Left ventricle myocardium inferior (tissue), 1 donor: ENCODE measurements around the gene EXOG. TPM values are rescaled to one million over a fixed set of nuclear protein-coding genes. Genes with fewer than 3 reads are reported as not detected.

ENCODE experiments used
- DNase-seq: peaks from one replicate; pipeline ENCODE4 v3.0.0-alpha.2; 2020
- H3K27ac ChIP-seq: fragments of 200-600 bp; replicated peaks from 2 replicates; pipeline ENCODE4 v1.8.0; 2021
- H3K27me3 ChIP-seq: fragments of 200-600 bp; 2 replicates; pipeline ENCODE4 v1.8.0; 2021; ENCODE audit warnings: low read depth
- H3K36me3 ChIP-seq: fragments of 200-600 bp; 2 replicates; pipeline ENCODE4 v1.8.0; 2021
- H3K4me1 ChIP-seq: fragments of 200-600 bp; 2 replicates; pipeline ENCODE4 v1.8.0; 2021
- H3K4me3 ChIP-seq: fragments of 200-600 bp; 2 replicates; pipeline ENCODE4 v1.8.0; 2021; ENCODE audit warnings: mild to moderate bottlenecking, moderate library complexity
- H3K9me3 ChIP-seq: fragments of 200-600 bp; replicated peaks from 2 replicates; pipeline ENCODE4 v1.8.0; 2021
- intact Hi-C: fragments of 100-400 bp; cut with micrococcal nuclease; formaldehyde crosslinking; loops from one replicate; pipeline ENCODE4 v1.11.0; 2022
- total RNA-seq: library from RNA; stranded (reverse); fragmentation: NEBNext Ultra II Directional; extraction: Animal tissue kit (Norgen Biotek cat#: 25700); gene quantifications from one replicate; pipeline ENCODE4 v1.2.1, GENCODE V29; 2021
- TF ChIP-seq, protein P1 (sequence below): fragments of 200-600 bp; IDR thresholded peaks from 2 replicates; pipeline ENCODE4 v1.8.0; 2021; ENCODE audit warnings: antibody characterized with exemption, mild to moderate bottlenecking, borderline replicate concordance
- donor health status: DM: no; HTN: yes; CAD: no; lungs with severe emphysema.

EXOG gene
- total RNA-seq, 1 donor from 2014 or later, result 27.9 TPM

DNA sequence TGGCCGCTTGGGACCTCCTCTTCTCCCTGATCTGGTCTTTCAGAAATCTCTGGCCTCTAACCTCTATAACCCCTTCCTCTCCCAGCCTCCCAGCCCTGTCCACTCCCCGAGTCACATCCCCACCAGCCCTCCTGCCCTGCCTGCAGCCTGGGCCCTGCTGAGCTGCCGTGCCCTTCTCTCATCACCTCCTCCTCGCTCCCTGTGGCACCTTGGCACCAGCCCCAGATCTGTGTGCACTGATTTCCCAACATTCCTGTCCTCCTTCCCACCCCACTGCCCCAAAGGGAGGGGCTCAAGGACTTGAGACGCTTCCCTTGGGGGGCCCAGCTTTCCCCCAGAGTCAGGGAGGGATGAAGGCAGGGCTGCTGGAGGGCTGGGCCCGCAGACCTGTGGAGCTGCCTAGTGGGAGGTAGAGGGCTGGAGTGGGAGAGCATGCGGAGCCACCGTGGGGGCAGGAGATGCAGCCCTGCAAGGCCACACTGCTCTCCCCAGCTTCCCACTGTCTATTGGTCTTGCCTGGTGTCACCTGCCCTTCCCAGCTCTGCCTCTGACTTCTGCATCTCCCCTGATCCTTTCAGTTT lies 42.7 kb downstream of the EXOG start:
- peak; percentile 54 for DNase-seq
- H3K36me3 ChIP-seq, result peaks cover 13% of the 10 kb centered on the region
- peak overlapping the region; percentile 10 for H3K4me3 ChIP-seq
- peak overlapping the region; percentile 90 for H3K27ac ChIP-seq
- no peaks in the 10 kb centered on the region for H3K27me3 ChIP-seq
- TF ChIP-seq, protein P1, sequence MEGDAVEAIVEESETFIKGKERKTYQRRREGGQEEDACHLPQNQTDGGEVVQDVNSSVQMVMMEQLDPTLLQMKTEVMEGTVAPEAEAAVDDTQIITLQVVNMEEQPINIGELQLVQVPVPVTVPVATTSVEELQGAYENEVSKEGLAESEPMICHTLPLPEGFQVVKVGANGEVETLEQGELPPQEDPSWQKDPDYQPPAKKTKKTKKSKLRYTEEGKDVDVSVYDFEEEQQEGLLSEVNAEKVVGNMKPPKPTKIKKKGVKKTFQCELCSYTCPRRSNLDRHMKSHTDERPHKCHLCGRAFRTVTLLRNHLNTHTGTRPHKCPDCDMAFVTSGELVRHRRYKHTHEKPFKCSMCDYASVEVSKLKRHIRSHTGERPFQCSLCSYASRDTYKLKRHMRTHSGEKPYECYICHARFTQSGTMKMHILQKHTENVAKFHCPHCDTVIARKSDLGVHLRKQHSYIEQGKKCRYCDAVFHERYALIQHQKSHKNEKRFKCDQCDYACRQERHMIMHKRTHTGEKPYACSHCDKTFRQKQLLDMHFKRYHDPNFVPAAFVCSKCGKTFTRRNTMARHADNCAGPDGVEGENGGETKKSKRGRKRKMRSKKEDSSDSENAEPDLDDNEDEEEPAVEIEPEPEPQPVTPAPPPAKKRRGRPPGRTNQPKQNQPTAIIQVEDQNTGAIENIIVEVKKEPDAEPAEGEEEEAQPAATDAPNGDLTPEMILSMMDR, result no peak
- peaks cover 10% of the 10 kb centered on the region for H3K9me3 ChIP-seq
- H3K4me1 ChIP-seq, result peaks cover 84% of the 10 kb centered on the region
- intact Hi-C loops, result no loop called here

DNA sequence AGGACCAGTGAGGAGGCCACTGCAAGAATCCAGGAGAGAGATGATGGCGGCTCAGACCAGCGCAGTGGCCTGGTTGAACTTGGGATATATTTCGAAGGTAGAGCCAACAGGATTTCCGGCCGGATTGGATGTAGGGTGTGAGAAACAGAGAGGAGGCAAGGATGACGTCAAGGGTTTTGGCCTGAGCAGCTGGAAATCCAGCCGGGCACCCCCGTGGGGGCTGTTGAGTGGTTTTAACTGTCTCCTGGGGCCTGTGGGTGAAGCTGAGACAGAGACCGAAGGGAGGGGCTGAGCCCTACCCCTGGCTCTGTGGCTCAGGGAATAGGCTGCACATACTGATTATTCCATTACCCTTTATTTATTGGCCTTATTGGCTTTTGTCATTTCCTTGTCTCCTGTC lies 45.7 kb downstream of the EXOG start:
- Histone ChIP-seq H3K4me1 (peaks cover 91% of the 10 kb centered on the region), H3K27ac (peak overlapping the region; percentile 90), H3K9me3 (no peaks in the 10 kb centered on the region), H3K27me3 (no peaks in the 10 kb centered on the region), H3K36me3 (no peaks in the 10 kb centered on the region), H3K4me3 (no peak overlapping the region)
- TF ChIP-seq, protein P1, result no peak
- intact Hi-C loops, result no loop called here
- DNase-seq, result no peak

DNA sequence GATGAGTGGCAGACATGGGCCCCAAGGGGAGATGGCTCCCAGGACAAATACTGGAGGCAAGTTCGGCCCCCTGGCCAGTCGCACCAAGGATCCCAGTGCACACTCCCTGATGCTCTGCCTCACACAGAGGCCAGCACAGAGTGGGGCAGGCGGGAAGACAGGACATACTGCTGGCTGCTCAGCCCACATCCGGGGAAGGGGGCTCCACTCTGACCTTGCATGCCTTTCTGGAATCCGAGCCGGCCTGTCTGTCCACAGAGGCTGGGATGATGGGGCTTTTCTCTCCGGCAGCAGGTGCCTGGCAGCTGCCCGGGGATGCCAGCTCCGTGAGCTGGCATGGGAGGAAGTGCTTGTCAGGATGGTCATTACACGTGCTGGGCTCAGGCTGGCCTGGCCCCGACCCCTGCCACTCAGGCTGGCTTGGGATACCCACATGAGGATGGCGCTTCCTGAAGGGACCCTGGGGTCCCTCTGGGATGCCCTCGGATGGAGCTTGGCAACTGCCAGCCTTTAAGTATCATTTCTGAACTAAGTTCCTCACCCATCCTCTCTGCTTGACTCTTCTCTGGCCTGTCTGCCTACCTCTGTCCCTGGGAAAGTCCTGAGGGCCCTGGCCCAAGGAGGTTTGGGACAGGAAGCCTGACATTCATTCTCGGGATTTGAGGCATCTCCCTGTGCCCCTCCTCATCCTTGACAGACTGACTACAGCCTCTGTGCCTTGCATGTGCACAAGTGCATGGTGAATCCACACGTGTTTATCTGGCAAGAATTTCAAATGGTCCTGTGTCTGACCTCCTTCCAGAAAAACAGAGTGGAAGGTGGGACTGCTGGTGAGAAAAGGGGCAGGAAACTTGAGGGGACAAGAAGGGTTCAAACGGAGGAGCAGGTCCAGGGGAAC lies 46.5 kb downstream of the EXOG start:
- Histone ChIP-seq H3K9me3 (no peaks in the 10 kb centered on the region), H3K27me3 (no peaks in the 10 kb centered on the region), H3K4me1 (peaks cover 90% of the 10 kb centered on the region), H3K36me3 (no peaks in the 10 kb centered on the region), H3K4me3 (no peak overlapping the region), H3K27ac (peak overlapping the region; percentile 90)
- DNase-seq, result no peak
- intact Hi-C loops, result no loop called here
- TF ChIP-seq, protein P1, result no peak

DNA sequence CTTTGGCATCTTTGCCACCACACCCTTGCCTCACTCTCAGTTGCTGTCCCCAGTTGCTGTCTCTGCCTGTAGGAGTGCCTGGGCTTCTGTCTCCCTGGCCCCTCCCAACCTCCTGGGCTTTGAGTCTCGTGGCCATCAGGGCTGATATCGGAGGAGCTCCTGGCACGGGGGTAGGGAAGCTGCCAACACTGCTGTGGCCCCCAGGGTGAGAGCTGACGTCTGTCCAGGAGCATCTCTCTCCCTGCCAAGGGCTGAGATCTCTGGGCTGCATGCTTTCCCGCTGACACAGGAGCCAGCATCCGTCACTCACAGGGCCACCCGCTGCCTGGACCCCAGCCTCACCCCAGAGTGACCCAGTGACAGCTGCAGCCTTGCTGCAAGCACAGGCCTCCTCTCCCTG lies 47.4 kb downstream of the EXOG start:
- intact Hi-C loops, result no loop called here
- Histone ChIP-seq H3K36me3 (no peaks in the 10 kb centered on the region), H3K27ac (peak overlapping the region; percentile 90), H3K4me3 (no peak overlapping the region), H3K27me3 (no peaks in the 10 kb centered on the region), H3K9me3 (no peaks in the 10 kb centered on the region), H3K4me1 (peaks cover 90% of the 10 kb centered on the region)
- DNase-seq, result peak; percentile 84
- TF ChIP-seq, protein P1, result no peak

DNA sequence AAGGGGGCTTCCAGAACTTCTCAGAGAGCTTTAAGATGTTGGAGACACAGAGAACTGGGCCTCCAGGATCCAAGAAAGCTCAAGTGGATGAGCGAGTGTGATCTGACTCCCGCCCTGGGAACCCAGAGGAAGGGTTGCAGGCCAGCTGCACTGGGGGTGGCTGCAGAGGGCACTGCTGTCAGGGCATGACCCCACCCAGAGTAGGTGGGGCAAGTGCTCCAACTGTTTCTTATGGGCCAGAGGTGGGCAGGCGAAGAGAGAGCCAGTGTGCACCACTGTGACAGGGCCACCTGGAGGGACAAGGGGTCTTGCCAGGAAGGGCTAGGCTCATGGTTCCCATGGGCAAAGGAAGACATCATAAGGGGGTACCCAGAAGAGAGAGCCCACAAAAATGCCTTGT lies 48.8 kb downstream of the EXOG start:
- Histone ChIP-seq H3K27me3 (no peaks in the 10 kb centered on the region), H3K27ac (peak overlapping the region; percentile 90), H3K4me3 (no peak overlapping the region), H3K36me3 (peaks cover 8% of the 10 kb centered on the region), H3K4me1 (peaks cover 86% of the 10 kb centered on the region), H3K9me3 (no peaks in the 10 kb centered on the region)
- TF ChIP-seq, protein P1, result no peak
- DNase-seq, result no peak
- intact Hi-C loops, result no loop called here
